HG02840 (cell line): Measurements from ENCODE around the gene USP8.
"Not testable (repeated sequence)": the region's sequence is repeated elsewhere in the genome, so short reads cannot be mapped to it uniquely, and the experiment has no call there.

Experiments
- ATAC-seq: cut with Tn5 transposase; IDR thresholded peaks from one replicate; pipeline ENCODE4 v1.9.1; 2021; ENCODE audit warnings: mild to moderate bottlenecking, moderate library complexity, moderate number of reproducible peaks; ENCODE audit not compliant: unreplicated experiment, low FRiP score

USP8 gene

GRCh38 chr15:50438251-50438650 lies 14.0 kb downstream of the USP8 start:
- no peak for ATAC-seq

GRCh38 chr15:50440932-50441331 lies 16.7 kb downstream of the USP8 start:
- ATAC-seq = no peak

DNA sequence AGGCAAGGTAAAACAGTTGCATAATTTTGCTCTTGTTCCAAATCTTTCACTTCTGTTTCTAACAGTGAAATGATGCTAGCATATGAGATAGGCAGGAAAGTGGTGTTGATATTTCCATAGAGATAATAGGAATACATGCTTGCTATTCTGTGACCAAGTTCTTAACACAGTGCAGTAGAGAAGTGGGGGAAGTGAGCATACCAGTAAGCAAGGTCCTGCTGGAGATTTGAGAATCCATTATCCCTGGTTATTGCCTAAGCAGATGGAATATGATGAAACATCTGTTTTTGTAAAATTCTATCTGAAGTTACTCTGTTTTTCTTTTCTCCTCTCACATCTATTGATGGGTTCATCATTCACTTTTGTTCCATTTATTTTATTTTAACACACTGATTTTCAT lies 28.7 kb downstream of the USP8 start:
- no peak for ATAC-seq

DNA sequence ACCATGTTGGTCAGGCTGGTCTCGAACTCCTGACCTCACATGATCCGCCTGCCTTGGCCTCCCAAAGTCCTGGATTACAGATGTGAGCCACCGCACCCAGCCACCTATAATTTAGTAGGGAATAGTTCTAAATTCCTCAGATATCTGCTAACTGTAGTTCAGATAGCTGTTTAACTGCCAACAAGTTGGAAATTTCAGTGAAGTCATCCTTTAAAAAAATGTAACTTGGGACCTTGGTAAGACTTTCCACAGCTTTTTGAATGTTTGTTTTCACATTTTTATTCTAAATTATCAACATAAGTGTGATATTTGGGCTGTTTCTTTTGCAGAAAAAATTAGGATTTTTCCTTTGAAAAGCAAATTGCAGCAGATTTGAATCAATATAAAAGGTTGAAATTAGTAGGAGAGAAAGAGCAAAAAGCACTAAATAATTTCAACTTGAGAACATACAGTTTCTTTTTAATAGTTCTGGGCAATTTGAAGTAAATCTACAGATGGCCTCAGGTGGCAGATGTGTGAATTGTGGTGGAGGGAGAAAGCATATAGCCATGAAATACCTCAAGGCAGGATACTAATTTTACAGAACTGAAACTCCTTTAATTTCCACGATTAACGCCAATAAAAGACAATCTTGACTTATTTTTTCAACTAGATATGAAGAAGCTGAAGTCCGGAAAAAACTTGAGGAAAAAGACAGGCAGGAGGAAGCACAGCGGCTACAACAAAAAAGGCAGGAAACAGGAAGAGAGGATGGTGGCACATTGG lies 34.3 kb downstream of the USP8 start:
- no peak for ATAC-seq

DNA sequence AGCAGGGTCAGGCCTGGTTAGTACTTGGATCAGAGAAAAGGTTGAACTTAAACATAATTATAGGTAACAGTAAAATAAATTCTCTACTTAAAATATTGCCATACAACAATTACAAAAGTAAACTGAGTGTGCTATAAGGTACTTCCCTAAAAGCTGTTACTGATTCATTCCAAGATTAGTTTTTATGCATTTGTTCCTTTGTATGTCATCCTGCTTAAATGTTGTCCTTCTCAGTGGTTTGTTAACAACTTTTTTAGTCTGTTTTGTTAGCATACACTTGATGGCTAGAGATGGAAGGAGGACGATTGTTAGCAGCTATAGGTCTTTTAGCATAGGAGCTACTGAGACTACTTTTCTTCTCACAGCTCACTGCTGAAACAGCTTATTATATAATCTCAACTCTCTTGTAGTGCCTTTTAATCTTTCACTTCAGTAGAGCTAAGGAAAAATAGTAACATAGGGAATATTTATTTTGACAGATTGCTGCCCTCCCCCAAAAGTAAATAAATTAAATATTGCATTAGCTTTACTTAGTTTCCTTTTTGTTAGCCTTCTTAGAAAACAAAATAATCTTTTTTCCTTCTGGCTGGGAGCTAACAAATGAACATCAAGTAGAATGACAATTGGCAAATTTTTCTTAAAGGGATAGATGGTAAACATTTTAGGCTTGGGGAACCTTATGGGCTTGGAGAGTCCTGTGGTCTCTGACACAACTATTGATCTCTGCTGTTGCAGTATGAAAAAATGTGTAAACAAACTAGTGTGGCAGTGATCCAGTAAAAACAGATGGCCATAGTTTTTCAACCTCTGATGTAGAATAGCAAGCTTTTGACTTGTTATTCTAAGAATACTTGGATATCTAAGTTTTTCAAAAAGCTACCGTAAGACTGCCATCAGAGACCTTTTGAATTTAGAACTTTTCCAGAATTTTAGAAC lies 39.5 kb downstream of the USP8 start:
- peak; percentile 54 for ATAC-seq

DNA sequence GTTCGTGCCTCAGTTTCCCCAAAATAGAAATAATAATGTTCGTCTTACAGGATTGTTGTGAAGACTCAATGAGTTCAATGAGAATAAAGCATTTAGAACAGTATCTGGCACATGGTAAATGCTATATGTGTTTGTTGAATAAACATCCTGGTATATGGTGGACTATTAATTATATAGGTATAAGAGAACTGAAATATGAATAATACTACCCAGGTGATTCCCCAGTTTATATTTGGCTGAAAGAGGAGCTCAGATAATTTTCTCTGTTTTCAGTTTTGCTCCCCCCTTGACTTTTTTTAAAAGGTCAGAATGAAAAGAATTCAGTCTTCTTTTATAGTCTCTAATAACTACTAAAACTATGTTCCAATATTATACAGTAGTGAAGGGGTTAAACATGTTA lies 46.9 kb downstream of the USP8 start:
- no peak for ATAC-seq

GRCh38 chr15:50476143-50476542 lies 51.9 kb downstream of the USP8 start:
- ATAC-seq = no peak

- ATAC-seq = no peak
Measured at GRCh38 chr15:50484781-50485180, 60.6 kb downstream of the USP8 start.

GRCh38 chr15:50485389-50485788 lies 61.2 kb downstream of the USP8 start:
- no peak for ATAC-seq

DNA sequence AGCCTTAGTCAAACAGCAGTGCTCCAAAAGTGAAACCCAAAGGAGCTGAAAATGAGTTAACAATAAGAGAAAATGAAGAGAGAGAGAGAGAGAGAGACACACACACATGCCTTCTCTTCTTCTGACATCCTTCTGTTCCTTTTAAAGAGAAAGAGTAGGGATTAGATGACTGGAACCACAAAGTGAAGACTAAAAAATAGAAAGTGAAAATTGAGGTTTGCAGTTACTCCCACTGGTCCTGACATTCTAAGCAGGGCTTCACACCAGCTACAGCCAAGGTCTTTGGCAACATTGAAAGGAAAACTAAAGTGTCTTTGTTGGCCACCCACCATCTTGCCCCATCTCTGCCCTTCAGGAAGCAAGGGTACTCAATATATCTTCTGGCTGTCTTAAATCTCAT lies 63.1 kb downstream of the USP8 start:
- no peak for ATAC-seq

DNA sequence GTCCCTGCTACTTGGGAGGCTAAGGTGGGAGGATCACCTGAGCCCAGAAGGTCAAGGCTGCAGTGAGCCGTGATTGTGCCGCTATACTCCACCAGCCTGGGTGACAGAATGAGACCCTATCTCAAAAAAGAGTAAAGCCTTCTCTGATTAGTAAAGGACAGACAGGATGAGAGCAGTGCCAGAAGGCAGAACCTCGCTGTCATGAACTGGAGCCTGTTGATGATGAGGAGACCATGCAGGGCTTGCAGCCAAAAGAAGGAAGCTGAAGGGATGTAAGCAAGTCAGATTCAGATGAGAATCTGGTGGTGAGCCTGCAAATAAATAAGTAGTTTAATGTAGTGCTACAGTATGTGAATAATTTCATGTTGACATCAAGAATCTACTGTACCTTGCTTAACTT lies 69.4 kb downstream of the USP8 start:
- ATAC-seq = no peak

- ATAC-seq = not testable (repeated sequence)
Measured at GRCh38 chr15:50494547-50494946, 70.3 kb downstream of the USP8 start.

- ATAC-seq = no peak
Measured at GRCh38 chr15:50496692-50497091, 72.5 kb downstream of the USP8 start.

- ATAC-seq = no peak
Measured at GRCh38 chr15:50500352-50500751, 76.1 kb downstream of the USP8 start.

DNA sequence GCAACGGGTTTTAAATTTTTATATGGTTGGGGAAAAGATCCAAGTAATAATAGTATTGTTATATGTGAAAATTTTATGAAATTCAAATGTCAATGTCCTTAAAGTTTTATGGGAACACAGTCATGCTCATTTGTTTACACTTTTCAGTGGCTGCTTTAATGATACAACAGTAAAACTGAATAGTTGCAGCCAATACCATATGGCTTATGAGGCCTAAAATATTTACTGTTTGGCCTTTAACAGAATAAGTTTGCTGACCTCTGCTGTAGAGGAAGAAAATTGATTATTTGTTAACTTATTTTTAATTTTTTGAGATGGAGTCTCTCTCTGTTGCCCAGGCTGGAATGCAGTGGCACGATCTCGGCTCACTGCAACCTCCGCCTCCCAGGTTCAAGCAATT lies 77.6 kb downstream of the USP8 start:
- ATAC-seq = no peak

- ATAC-seq = no peak
Measured at GRCh38 chr15:50503144-50503543, 78.9 kb downstream of the USP8 start.

- not testable (repeated sequence) for ATAC-seq
Measured at GRCh38 chr15:50505656-50506055, 81.5 kb downstream of the USP8 start.

- no peak for ATAC-seq
Measured at GRCh38 chr15:50506121-50506520, 81.9 kb downstream of the USP8 start.

- no peak for ATAC-seq
Measured at GRCh38 chr15:50513001-50513400, 88.8 kb downstream of the USP8 start.

GRCh38 chr15:50519740-50520425 lies 95.7 kb downstream of the USP8 start:
- ATAC-seq = no peak

- ATAC-seq = no peak
Measured at GRCh38 chr15:50523851-50524251, 99.6 kb downstream of the USP8 start.
